Measurements from ENCODE around the gene OSR1.

Gene OSR1

GRCh38 chr2:19358242-19359020 is at the start of gene OSR1 (continued):
- TF ChIP-seq ZBTB11 (tag by site-specific recombination; conservative IDR thresholded peaks at IDR 0.05; ENCODE audit: low read depth) = peak; percentile 32
- TF ChIP-seq ZNF610 (tag by site-specific recombination; IDR thresholded peaks at IDR 0.05; ENCODE audit: borderline replicate concordance) = no peak
- TF ChIP-seq ZNF146 (tag by site-specific recombination; IDR thresholded peaks at IDR 0.05) = no peak
- no peak for TF ChIP-seq ZNF76 (tag by site-specific recombination; IDR thresholded peaks at IDR 0.05; ENCODE audit: borderline replicate concordance, low read depth)
- no peak for TF ChIP-seq ZNF585B (tag by site-specific recombination; IDR thresholded peaks at IDR 0.05)
- TF ChIP-seq ZNF645 (tag by site-specific recombination; IDR thresholded peaks at IDR 0.05) = no peak
- TF ChIP-seq ZNF37A (tag by site-specific recombination; IDR thresholded peaks at IDR 0.05) = peak; percentile 67; the same call in 1 of the 2 replicates
- no peak for TF ChIP-seq ZNF501 (tag by site-specific recombination; IDR thresholded peaks at IDR 0.05)
- no peak for TF ChIP-seq WT1 (tag by site-specific recombination; IDR thresholded peaks at IDR 0.05)
- peak; percentile 36; the same call in 1 of the 2 replicates for TF ChIP-seq ZNF394 (tag by site-specific recombination; IDR thresholded peaks at IDR 0.05; ENCODE audit: borderline replicate concordance)
- TF ChIP-seq ZNF398 (tag by site-specific recombination; IDR thresholded peaks at IDR 0.05) = peak; percentile 42; the same call in 1 of the 2 replicates
- TF ChIP-seq TRIM28 (IDR thresholded peaks at IDR 0.05; ENCODE audit: borderline replicate concordance, low read length) = no peak
- TF ChIP-seq INSM2 (tag by site-specific recombination; IDR thresholded peaks at IDR 0.05) = no peak
- peak; percentile 78; the same call in 1 of the 2 replicates for TF ChIP-seq ZBTB6 (tag by site-specific recombination; IDR thresholded peaks at IDR 0.05)
- no peak for TF ChIP-seq GLI4 (tag by site-specific recombination; IDR thresholded peaks at IDR 0.05)
- TF ChIP-seq ZNF510 (tag by site-specific recombination; IDR thresholded peaks at IDR 0.05; ENCODE audit: insufficient replicate concordance) = no peak
- no peak for TF ChIP-seq SP7 (tag by site-specific recombination; IDR thresholded peaks at IDR 0.05)
- TF ChIP-seq ZNF148 (tag by site-specific recombination; IDR thresholded peaks at IDR 0.05; ENCODE audit: borderline replicate concordance) = no peak
- no peak for TF ChIP-seq KLF9 (tag by site-specific recombination; IDR thresholded peaks at IDR 0.05; ENCODE audit: low read depth)
- no peak for TF ChIP-seq SETDB1 (IDR thresholded peaks at IDR 0.05; ENCODE audit: insufficient read length, low read length)
- TF ChIP-seq ZNF341 (tag by site-specific recombination; IDR thresholded peaks at IDR 0.05; ENCODE audit: low read depth) = peak; percentile 27; the same call in 1 of the 2 replicates
- no peak for TF ChIP-seq SCRT2 (tag by site-specific recombination; IDR thresholded peaks at IDR 0.05)
- TF ChIP-seq ZNF777 (tag by site-specific recombination; IDR thresholded peaks at IDR 0.05; ENCODE audit: borderline replicate concordance) = no peak
- TF ChIP-seq ZNF561 (tag by site-specific recombination; IDR thresholded peaks at IDR 0.05; ENCODE audit: borderline replicate concordance) = no peak
